ENCODE data around the gene HLCS.

DNA sequence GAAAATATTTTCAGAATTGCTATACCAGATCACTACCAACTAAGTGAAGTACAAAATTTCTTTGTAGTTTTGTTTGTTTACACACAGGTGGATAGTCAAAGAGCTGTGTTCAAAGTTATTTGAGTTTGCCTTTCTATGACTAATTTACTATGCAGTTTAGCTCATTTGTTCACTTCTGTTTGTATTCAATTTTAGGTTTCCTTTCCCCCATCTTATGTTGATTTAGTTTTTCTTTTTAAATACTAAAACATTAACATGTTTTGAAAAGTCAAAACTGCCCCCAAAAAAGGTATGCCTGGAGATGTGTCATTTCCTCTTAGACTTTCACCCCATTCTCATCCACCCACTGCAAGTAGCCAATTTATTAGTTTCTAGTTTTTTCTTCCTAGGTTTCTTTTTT lies 21.4 kb upstream of the HLCS start:
- TF ChIP-seq EZH2 (IDR thresholded peaks at IDR 0.05; ENCODE audit: low read length), result no peak
- no peak for TF ChIP-seq CTCF (optimal IDR thresholded peaks at IDR 0.05 in 1 of 3, IDR thresholded peaks at IDR 0.05 in 1 of 3, conservative IDR thresholded peaks at IDR 0.05 in 1 of 3; ENCODE audit: extremely low read depth in 1 of 3, insufficient read depth in 2 of 3, low read length in 3 of 3)
